HepG2 (cell line): ENCODE measurements around the gene PLA1A. TPM values are rescaled to one million over a fixed set of nuclear protein-coding genes. Genes with fewer than 3 reads are reported as not detected.

Experiments used
- ATAC-seq: fragments of 200-7000 bp; cut with Tn5 transposase; 3 replicates; pipeline ENCODE4 v1.9.1; 2020; ENCODE audit warnings: mild to moderate bottlenecking, moderate library complexity
- BruUV-seq: library from RNA; stranded (reverse); fragments of 400-500 nt; replicated peaks from 2 replicates; lab custom pipeline; 2021; lab: Mats Ljungman, UMichigan
- CTCF ChIA-PET: fragments of 300-600 bp; formaldehyde crosslinking; extraction: SDS; loops from one replicate; lab custom pipeline; 2021; ENCODE audit warnings: low total read pairs, inconsistent platforms, low intra/inter-chr PET ratio; lab: Yijun Ruan, JAX
- POLR2A ChIA-PET: fragments of 350-600 bp; sonication (Branson Sonifier 250); formaldehyde crosslinking; loops from one replicate; lab custom pipeline; 2020; ENCODE audit warnings: antibody characterized with exemption, inconsistent platforms; lab: Yijun Ruan, JAX
- DNase-seq: peaks from one replicate; pipeline ENCODE4 v3.0.0-alpha.2; 2015; ENCODE audit warnings: low spot score
- FAIRE-seq: peaks from 3 replicates; lab custom pipeline; 2011; peaks lifted over from hg19 to GRCh38; lab: Jason Lieb, UNC
- H2AFZ ChIP-seq: one replicate; pipeline ENCODE4 v1.6.1; 2011; ENCODE audit warnings: low read length, inconsistent platforms
- H3K27ac ChIP-seq: fragments of 300-600 bp; 3 replicates; pipeline ENCODE4 v1.8.0; 2011; ENCODE audit warnings: mixed run types, mild to moderate bottlenecking, mixed read lengths, low read length, inconsistent platforms; ENCODE audit not compliant: insufficient read depth; ENCODE audit errors: extremely low read length
- H3K27me3 ChIP-seq, 2 experiments: fragments of 200-600 bp in 1 of 2; 2 replicates in 1 of 2; 3 replicates in 1 of 2; pipeline versions ENCODE4 v1.6.0 to v1.8.0; 2011; ENCODE audit warnings: low read length in 2 of 2, mild to moderate bottlenecking in 2 of 2, moderate library complexity in 2 of 2, inconsistent platforms in 1 of 2; ENCODE audit not compliant: insufficient read depth in 2 of 2, control insufficient read depth in 1 of 2
- H3K36me3 ChIP-seq, 2 experiments: fragments of 200-600 bp in 1 of 2; replicated peaks in 1 of 2; 2 replicates in 1 of 2; 3 replicates in 1 of 2; pipeline versions ENCODE4 v1.5.1 to v1.8.0; 2011; ENCODE audit warnings: low read length in 2 of 2, inconsistent platforms in 1 of 2; ENCODE audit not compliant: insufficient read depth in 2 of 2, control insufficient read depth in 1 of 2
- H3K4me1 ChIP-seq: 2 replicates; pipeline ENCODE4 v1.5.1; 2012; ENCODE audit warnings: low read length, inconsistent platforms; ENCODE audit not compliant: insufficient read depth
- H3K4me2 ChIP-seq: 2 replicates; pipeline ENCODE4 v1.6.0; 2011; ENCODE audit warnings: low read depth, low read length, inconsistent platforms
- H3K4me3 ChIP-seq, 3 experiments: fragments of 200-600 bp in 1 of 3; sonication (generic), shearing (Covaris generic) in 1 of 3; replicated peaks in 1 of 3; 2 replicates each; pipeline ENCODE4 v1.5.1; 2011 to 2016; ENCODE audit warnings: low read length in 3 of 3, inconsistent platforms in 2 of 3, low read depth in 2 of 3, mild to moderate bottlenecking in 2 of 3, control low read depth in 1 of 3, mixed read lengths in 1 of 3; ENCODE audit not compliant: insufficient read depth in 1 of 3
- H3K79me2 ChIP-seq: one replicate; pipeline ENCODE4 v1.6.1; 2011; ENCODE audit warnings: low read length, inconsistent platforms; ENCODE audit not compliant: insufficient read depth
- H3K9ac ChIP-seq: 2 replicates; pipeline ENCODE4 v1.6.0; 2011; ENCODE audit warnings: mild to moderate bottlenecking, low read depth, low read length, inconsistent platforms; ENCODE audit not compliant: insufficient read depth
- H3K9me3 ChIP-seq: 2 replicates; pipeline ENCODE4 v1.5.1; 2012; ENCODE audit warnings: mild to moderate bottlenecking, low read length
- H4K20me1 ChIP-seq: 2 replicates; pipeline ENCODE4 v1.6.0; 2011; ENCODE audit warnings: inconsistent platforms, mild to moderate bottlenecking, low read length, moderate library complexity; ENCODE audit not compliant: insufficient read depth
- CBX5 ChIP-seq: sonication (generic); formaldehyde crosslinking; IDR thresholded peaks from 2 replicates; pipeline ENCODE4 v1.4.0; 2020; ENCODE audit warnings: missing genetic modification reagents, borderline replicate concordance
- DNMT1 ChIP-seq: sonication (generic); formaldehyde crosslinking; IDR thresholded peaks from 2 replicates; pipeline ENCODE4 v1.5.1; 2020; ENCODE audit warnings: mild to moderate bottlenecking, missing genetic modification reagents
- GABPB1 ChIP-seq: IDR thresholded peaks from 2 replicates; pipeline ENCODE4 v1.6.1; 2016; ENCODE audit warnings: mild to moderate bottlenecking, missing genetic modification reagents, moderate library complexity, missing compliant biosample characterization
- GATAD2A ChIP-seq: IDR thresholded peaks from 2 replicates; pipeline ENCODE4 v1.6.1; 2016
- PCBP2 ChIP-seq: fragments of 200-400 bp; formaldehyde crosslinking; optimal IDR thresholded peaks from 2 replicates; pipeline ENCODE3; 2018; ENCODE audit warnings: low read length, low read depth; ENCODE audit not compliant: poor library complexity, severe bottlenecking
- SALL1 ChIP-seq: sonication (generic); formaldehyde crosslinking; IDR thresholded peaks from 2 replicates; pipeline ENCODE4 v1.8.0; 2022; ENCODE audit warnings: mild to moderate bottlenecking, missing genetic modification reagents
- SSRP1 ChIP-seq: IDR thresholded peaks from 2 replicates; pipeline ENCODE4 v1.6.1; 2016; ENCODE audit warnings: control low read depth
- ZNF460 ChIP-seq: sonication (generic); formaldehyde crosslinking; IDR thresholded peaks from 2 replicates; pipeline ENCODE4 v1.5.1; 2020; ENCODE audit warnings: missing genetic modification reagents, mild to moderate bottlenecking, borderline replicate concordance
- ZNF644 ChIP-seq: IDR thresholded peaks from 2 replicates; pipeline ENCODE4 v1.6.1; 2016; ENCODE audit warnings: low read depth
- WGBS: methylation state at CpG from one replicate; pipeline ENCODE4 v1.1.6; 2017; ENCODE audit warnings: low lambda C conversion rate; 5-methylcytosine and 5-hydroxymethylcytosine counted together
- in situ Hi-C: cut with HindIII; loops from 2 replicates; pipeline ENCODE4 v1.10.0; 2017; ENCODE audit warnings: low pct_unique_long_range_greater_than_20kb; ENCODE audit not compliant: extremely low pct_ligation_motif_present
- intact Hi-C: fragments of 100-400 bp; cut with micrococcal nuclease; formaldehyde crosslinking; loops from one replicate; pipeline ENCODE4 v1.10.0; 2022; ENCODE audit not compliant: unreplicated experiment
- polyA plus RNA-seq, 8 experiments: library from polyadenylated mRNA; depleted of rRNA in 3 of 8; stranded (reverse) in 7 of 8; unstranded in 1 of 8; fragments of >200 nt; fragmentation: Illumina TruSeq in 4 of 8; extraction: Trizol in 4 of 8; gene quantifications; 2 replicates each; pipeline versions ENCODE4 v1.2.1 to v1.2.3, GENCODE V29; 2011 to 2016; ENCODE audit warnings: low read depth in 4 of 8, missing spikeins in 1 of 8, mixed read lengths in 1 of 8; ENCODE audit not compliant: insufficient read depth in 1 of 8
- total RNA-seq, 5 experiments: library from RNA; depleted of rRNA; stranded (reverse); fragments of >200 nt; fragmentation: Illumina TruSeq; extraction: Trizol; gene quantifications; 2 replicates each; pipeline ENCODE4 v1.2.3, GENCODE V29; 2016; ENCODE audit warnings: low read depth in 1 of 5
- TF ChIP-seq, protein P1 (sequence below): sonication (generic); formaldehyde crosslinking; IDR thresholded peaks from 2 replicates; pipeline ENCODE4 v1.5.0; 2020; ENCODE audit warnings: mild to moderate bottlenecking, missing genetic modification reagents, borderline replicate concordance
- TF ChIP-seq, protein P2 (sequence below): sonication (generic); formaldehyde crosslinking; conservative IDR thresholded peaks from 2 replicates; pipeline ENCODE4 v1.8.1; 2023; ENCODE audit warnings: missing genetic modification reagents
- TF ChIP-seq, protein P3 (sequence below): sonication (generic); formaldehyde crosslinking; IDR thresholded peaks from 2 replicates; pipeline ENCODE4 v1.5.0; 2020; ENCODE audit warnings: missing genetic modification reagents
- TF ChIP-seq, protein P4 (sequence below): sonication (generic); formaldehyde crosslinking; IDR thresholded peaks from 2 replicates; pipeline ENCODE4 v1.5.1; 2020; ENCODE audit warnings: missing genetic modification reagents, mild to moderate bottlenecking, borderline replicate concordance
- TF ChIP-seq, protein P5 (sequence below): sonication (generic); formaldehyde crosslinking; IDR thresholded peaks from 2 replicates; pipeline ENCODE4; 2020; ENCODE audit warnings: missing genetic modification reagents, mild to moderate bottlenecking, borderline replicate concordance
- TF ChIP-seq, protein P6 (sequence below): sonication (generic); formaldehyde crosslinking; IDR thresholded peaks from 2 replicates; pipeline ENCODE4 v1.4.0; 2020; ENCODE audit warnings: mild to moderate bottlenecking, missing genetic modification reagents

PLA1A gene
- total and polyA plus RNA-seq, 2 of the 13 experiments (the other 11 are each of a cell fraction or from before 2014, with no cell fraction given): 0.11 to 0.18 TPM

DNA sequence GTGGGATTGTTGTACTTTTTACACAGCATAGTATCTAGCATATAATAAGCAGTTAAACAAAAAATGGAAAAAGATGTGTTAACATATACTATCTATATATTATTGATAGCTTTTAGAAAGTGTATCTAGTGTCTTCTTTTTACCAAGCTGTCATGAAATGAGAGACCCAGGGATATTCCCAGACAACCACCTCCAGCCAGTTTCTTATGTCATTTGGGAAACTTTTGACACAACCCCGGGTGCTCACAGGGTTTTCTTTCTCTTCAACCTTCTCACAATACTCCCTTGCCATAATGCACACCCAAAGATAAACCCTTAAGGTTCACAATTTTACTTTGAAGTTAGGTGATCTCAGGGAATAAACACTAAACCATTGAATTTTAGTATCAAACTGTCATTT is 4.8 kb upstream of the PLA1A start:
- POLR2A ChIA-PET: no interaction called here
- ATAC-seq (no peak), FAIRE-seq (no peak), DNase-seq (no peak)
- Histone ChIP-seq H3K27ac (no peak overlapping the region), H4K20me1 (no peaks in the 10 kb centered on the region), H3K79me2 (no peaks in the 10 kb centered on the region), H3K4me1 (peaks cover 18% of the 10 kb centered on the region; the same call in 1 of the 2 replicates), H3K4me3 (no peak overlapping the region), H3K27me3 (peaks cover 0 to 1% of the 10 kb centered on the region in 2 experiments; a peak in 1 of 5 replicates), H2AFZ (no peak overlapping the region), H3K9me3 (peaks cover 9% of the 10 kb centered on the region), H3K4me2 (no peak overlapping the region), H3K9ac (no peak overlapping the region), H3K36me3 (no peaks in the 10 kb centered on the region)
- in situ Hi-C loops (no loop called here), intact Hi-C loops (no loop called here)
- 0% methylated on average over 1 of the region's 1 CpG for WGBS
- CTCF ChIA-PET: no interaction called here
- no TSS peak for BruUV-seq
- TF ChIP-seq, protein P1, sequence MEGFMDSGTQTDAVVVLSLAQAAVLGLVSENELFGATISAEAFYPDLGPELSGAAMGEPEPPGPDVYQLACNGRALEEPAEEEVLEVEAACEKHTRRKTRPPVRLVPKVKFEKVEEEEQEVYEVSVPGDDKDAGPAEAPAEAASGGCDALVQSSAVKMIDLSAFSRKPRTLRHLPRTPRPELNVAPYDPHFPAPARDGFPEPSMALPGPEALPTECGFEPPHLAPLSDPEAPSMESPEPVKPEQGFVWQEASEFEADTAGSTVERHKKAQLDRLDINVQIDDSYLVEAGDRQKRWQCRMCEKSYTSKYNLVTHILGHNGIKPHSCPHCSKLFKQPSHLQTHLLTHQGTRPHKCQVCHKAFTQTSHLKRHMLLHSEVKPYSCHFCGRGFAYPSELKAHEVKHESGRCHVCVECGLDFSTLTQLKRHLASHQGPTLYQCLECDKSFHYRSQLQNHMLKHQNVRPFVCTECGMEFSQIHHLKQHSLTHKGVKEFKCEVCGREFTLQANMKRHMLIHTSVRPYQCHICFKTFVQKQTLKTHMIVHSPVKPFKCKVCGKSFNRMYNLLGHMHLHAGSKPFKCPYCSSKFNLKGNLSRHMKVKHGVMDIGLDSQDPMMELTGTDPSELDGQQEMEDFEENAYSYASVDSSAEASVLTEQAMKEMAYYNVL (CRISPR knock-in tag): no peak
- no peak for TF ChIP-seq DNMT1 (CRISPR knock-in tag)
- TF ChIP-seq, protein P2, sequence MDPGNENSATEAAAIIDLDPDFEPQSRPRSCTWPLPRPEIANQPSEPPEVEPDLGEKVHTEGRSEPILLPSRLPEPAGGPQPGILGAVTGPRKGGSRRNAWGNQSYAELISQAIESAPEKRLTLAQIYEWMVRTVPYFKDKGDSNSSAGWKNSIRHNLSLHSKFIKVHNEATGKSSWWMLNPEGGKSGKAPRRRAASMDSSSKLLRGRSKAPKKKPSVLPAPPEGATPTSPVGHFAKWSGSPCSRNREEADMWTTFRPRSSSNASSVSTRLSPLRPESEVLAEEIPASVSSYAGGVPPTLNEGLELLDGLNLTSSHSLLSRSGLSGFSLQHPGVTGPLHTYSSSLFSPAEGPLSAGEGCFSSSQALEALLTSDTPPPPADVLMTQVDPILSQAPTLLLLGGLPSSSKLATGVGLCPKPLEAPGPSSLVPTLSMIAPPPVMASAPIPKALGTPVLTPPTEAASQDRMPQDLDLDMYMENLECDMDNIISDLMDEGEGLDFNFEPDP: no peak
- TF ChIP-seq SSRP1 (CRISPR knock-in tag): no peak
- TF ChIP-seq, protein P3, sequence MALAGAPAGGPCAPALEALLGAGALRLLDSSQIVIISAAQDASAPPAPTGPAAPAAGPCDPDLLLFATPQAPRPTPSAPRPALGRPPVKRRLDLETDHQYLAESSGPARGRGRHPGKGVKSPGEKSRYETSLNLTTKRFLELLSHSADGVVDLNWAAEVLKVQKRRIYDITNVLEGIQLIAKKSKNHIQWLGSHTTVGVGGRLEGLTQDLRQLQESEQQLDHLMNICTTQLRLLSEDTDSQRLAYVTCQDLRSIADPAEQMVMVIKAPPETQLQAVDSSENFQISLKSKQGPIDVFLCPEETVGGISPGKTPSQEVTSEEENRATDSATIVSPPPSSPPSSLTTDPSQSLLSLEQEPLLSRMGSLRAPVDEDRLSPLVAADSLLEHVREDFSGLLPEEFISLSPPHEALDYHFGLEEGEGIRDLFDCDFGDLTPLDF: no peak
- no peak for TF ChIP-seq CBX5 (CRISPR knock-in tag)
- TF ChIP-seq SALL1 (CRISPR knock-in tag): no peak
- TF ChIP-seq ZNF460 (CRISPR knock-in tag): no peak
- TF ChIP-seq GATAD2A: no peak
- no peak for TF ChIP-seq GABPB1
- TF ChIP-seq, protein P4, sequence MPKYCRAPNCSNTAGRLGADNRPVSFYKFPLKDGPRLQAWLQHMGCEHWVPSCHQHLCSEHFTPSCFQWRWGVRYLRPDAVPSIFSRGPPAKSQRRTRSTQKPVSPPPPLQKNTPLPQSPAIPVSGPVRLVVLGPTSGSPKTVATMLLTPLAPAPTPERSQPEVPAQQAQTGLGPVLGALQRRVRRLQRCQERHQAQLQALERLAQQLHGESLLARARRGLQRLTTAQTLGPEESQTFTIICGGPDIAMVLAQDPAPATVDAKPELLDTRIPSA (CRISPR knock-in tag): no peak
- TF ChIP-seq, protein P5, sequence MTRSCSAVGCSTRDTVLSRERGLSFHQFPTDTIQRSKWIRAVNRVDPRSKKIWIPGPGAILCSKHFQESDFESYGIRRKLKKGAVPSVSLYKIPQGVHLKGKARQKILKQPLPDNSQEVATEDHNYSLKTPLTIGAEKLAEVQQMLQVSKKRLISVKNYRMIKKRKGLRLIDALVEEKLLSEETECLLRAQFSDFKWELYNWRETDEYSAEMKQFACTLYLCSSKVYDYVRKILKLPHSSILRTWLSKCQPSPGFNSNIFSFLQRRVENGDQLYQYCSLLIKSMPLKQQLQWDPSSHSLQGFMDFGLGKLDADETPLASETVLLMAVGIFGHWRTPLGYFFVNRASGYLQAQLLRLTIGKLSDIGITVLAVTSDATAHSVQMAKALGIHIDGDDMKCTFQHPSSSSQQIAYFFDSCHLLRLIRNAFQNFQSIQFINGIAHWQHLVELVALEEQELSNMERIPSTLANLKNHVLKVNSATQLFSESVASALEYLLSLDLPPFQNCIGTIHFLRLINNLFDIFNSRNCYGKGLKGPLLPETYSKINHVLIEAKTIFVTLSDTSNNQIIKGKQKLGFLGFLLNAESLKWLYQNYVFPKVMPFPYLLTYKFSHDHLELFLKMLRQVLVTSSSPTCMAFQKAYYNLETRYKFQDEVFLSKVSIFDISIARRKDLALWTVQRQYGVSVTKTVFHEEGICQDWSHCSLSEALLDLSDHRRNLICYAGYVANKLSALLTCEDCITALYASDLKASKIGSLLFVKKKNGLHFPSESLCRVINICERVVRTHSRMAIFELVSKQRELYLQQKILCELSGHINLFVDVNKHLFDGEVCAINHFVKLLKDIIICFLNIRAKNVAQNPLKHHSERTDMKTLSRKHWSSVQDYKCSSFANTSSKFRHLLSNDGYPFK (CRISPR knock-in tag): no peak
- TF ChIP-seq ZNF644: no peak
- TF ChIP-seq, protein P6, sequence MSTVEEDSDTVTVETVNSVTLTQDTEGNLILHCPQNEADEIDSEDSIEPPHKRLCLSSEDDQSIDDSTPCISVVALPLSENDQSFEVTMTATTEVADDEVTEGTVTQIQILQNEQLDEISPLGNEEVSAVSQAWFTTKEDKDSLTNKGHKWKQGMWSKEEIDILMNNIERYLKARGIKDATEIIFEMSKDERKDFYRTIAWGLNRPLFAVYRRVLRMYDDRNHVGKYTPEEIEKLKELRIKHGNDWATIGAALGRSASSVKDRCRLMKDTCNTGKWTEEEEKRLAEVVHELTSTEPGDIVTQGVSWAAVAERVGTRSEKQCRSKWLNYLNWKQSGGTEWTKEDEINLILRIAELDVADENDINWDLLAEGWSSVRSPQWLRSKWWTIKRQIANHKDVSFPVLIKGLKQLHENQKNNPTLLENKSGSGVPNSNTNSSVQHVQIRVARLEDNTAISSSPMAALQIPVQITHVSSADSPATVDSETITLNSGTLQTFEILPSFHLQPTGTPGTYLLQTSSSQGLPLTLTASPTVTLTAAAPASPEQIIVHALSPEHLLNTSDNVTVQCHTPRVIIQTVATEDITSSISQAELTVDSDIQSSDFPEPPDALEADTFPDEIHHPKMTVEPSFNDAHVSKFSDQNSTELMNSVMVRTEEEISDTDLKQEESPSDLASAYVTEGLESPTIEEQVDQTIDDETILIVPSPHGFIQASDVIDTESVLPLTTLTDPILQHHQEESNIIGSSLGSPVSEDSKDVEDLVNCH: no peak
- no peak for TF ChIP-seq PCBP2
